ENCODE measurements around the gene ITGA1.

GRCh38 chr5:52767217-52767743, 20.4 kb upstream of the ITGA1 start:
- TF ChIP-seq ZFP30 (CRISPR knock-in tag; IDR thresholded peaks at IDR 0.05) (no peak), RARB (CRISPR knock-in tag; IDR thresholded peaks at IDR 0.05) (no peak), ZNF70 (CRISPR knock-in tag; IDR thresholded peaks at IDR 0.05) (no peak), ZFP3 (CRISPR knock-in tag; IDR thresholded peaks at IDR 0.05) (no peak), SNAI2 (CRISPR knock-in tag; IDR thresholded peaks at IDR 0.05) (no peak)
- TF ChIP-seq, protein P1, sequence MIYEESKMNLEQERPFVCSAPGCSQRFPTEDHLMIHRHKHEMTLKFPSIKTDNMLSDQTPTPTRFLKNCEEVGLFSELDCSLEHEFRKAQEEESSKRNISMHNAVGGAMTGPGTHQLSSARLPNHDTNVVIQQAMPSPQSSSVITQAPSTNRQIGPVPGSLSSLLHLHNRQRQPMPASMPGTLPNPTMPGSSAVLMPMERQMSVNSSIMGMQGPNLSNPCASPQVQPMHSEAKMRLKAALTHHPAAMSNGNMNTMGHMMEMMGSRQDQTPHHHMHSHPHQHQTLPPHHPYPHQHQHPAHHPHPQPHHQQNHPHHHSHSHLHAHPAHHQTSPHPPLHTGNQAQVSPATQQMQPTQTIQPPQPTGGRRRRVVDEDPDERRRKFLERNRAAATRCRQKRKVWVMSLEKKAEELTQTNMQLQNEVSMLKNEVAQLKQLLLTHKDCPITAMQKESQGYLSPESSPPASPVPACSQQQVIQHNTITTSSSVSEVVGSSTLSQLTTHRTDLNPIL (CRISPR knock-in tag; IDR thresholded peaks at IDR 0.05; ENCODE audit: low read depth): no peak

Data from SK-N-SH treated with all-trans-retinoic acid at 6 μM for 48 hours (cell line).